ENCODE measurements around the gene GPR179.

DNA sequence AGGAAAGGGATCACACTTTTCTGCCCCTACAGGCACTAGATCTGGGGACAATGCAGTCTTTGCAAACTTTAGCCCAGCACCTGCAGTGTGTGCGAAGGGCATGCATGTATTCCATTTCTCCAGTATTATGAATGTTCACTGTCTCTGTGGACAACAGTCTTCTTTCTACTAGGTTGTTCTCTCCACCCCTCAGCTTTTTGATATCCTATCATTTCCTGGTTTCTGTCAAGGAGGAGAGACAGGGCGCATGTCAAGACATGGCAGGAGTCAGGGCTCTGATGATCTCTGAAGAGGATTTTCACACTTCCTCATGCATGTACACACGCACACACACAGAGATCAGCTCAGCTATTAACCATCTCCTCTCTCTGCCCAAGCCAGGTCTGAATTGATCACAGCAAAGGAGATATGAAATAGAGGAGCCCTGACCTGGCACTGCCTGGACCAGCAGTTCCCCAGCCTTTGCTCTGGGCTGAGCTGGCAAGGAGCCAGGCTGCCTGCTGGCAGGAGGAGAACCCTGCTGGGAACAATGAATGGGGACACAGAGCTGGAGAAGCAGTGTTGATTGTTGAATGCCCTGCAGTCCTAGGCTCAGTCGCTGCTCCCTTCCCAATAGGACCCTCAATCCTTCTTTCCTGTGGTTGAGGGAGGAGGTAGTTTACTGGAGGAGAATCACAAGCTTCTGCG lies 2.6 kb downstream of the GPR179 start:
- TF ChIP-seq USF2 (CRISPR knock-in tag; IDR thresholded peaks at IDR 0.05) = no peak
- TF ChIP-seq, protein P1, sequence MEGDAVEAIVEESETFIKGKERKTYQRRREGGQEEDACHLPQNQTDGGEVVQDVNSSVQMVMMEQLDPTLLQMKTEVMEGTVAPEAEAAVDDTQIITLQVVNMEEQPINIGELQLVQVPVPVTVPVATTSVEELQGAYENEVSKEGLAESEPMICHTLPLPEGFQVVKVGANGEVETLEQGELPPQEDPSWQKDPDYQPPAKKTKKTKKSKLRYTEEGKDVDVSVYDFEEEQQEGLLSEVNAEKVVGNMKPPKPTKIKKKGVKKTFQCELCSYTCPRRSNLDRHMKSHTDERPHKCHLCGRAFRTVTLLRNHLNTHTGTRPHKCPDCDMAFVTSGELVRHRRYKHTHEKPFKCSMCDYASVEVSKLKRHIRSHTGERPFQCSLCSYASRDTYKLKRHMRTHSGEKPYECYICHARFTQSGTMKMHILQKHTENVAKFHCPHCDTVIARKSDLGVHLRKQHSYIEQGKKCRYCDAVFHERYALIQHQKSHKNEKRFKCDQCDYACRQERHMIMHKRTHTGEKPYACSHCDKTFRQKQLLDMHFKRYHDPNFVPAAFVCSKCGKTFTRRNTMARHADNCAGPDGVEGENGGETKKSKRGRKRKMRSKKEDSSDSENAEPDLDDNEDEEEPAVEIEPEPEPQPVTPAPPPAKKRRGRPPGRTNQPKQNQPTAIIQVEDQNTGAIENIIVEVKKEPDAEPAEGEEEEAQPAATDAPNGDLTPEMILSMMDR (IDR thresholded peaks at IDR 0.05) = no peak
- TF ChIP-seq, protein P2, sequence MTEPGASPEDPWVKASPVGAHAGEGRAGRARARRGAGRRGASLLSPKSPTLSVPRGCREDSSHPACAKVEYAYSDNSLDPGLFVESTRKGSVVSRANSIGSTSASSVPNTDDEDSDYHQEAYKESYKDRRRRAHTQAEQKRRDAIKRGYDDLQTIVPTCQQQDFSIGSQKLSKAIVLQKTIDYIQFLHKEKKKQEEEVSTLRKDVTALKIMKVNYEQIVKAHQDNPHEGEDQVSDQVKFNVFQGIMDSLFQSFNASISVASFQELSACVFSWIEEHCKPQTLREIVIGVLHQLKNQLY (CRISPR knock-in tag; IDR thresholded peaks at IDR 0.05) = no peak
